GM18498 (cell line): ENCODE data around the gene FGFR3.

ENCODE experiments used
- ATAC-seq: cut with Tn5 transposase; IDR thresholded peaks from one replicate; pipeline ENCODE4 v1.9.1; 2021; ENCODE audit warnings: mild to moderate bottlenecking, moderate library complexity; ENCODE audit not compliant: unreplicated experiment

FGFR3 gene

GRCh38 chr4:1801286-1801958, 8.3 kb downstream of the FGFR3 start:
- ATAC-seq, result no peak

GRCh38 chr4:1802151-1802715, 9.1 kb downstream of the FGFR3 start:
- ATAC-seq, result no peak

DNA sequence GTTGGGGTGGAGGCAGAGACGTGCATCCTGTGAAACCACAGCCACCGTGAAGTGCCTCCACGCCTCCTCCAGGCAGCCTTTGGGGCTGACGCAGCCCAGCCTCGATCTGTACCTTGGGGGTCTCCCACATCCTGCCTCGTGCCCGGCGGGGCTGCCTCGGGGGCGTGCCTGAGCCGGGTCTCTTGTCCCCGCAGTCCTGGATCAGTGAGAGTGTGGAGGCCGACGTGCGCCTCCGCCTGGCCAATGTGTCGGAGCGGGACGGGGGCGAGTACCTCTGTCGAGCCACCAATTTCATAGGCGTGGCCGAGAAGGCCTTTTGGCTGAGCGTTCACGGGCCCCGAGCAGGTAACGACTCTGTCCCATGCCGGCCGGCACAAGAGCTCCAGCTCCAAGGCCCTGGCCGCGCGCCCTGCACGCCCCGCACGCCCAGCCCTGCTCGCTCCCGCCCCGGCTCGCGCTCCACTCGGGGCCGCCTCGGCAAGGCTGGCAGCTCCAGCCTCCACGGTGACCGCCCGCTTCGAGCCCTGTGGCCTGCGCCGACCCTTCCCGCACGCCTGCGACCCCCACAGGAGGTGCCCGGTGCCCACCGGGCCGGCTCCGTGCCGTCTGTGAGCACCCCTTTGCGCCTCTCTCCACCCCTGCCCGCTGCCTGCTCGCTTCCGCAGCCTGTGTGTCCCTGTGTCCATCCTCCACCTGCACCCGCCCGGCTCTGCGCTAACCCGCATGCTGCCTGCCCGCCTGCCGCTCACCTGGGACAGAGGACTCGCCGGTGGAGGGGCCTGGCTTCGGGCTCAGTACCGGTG, 9.8 kb downstream of the FGFR3 start:
- ATAC-seq, result no peak

DNA sequence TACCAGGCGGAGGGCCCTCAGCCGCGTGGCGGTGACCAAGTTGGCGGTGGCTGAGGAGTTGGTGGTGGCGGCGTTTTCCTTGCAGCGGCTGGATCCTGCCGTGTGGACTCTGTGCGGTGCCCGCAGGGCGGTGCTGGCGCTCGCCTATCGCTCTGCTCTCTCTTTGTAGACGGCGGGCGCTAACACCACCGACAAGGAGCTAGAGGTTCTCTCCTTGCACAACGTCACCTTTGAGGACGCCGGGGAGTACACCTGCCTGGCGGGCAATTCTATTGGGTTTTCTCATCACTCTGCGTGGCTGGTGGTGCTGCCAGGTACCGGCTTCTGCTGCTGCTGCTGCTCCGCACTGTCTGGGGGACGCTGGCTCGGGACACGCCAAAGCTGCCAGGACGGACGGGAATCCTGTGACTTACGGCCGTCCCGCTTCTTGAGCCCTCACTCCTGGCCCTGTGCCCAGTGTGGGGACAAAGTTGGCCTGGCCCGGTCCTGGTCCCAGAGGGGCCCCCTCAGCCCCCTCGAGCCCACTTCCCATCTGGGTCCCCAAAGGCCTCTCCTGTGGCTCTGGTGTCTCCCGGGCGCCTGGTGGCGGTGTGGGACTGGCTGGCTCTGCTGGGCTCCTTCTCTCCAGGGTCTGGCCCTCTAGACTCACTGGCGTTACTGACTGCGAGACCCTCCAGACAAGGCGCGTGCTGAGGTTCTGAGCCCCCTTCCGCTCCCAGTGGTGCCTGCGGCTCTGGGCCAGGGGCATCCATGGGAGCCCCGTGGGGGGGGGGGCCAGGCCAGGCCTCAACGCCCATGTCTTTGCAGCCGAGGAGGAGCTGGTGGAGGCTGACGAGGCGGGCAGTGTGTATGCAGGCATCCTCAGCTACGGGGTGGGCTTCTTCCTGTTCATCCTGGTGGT, 10.7 kb downstream of the FGFR3 start:
- ATAC-seq, result no peak

- ATAC-seq, result no peak
Observed at GRCh38 chr4:1804638-1805492, 11.8 kb downstream of the FGFR3 start.

GRCh38 chr4:1805493-1806222, 12.6 kb downstream of the FGFR3 start:
- ATAC-seq, result no peak

GRCh38 chr4:1806223-1806564, 13.1 kb downstream of the FGFR3 start:
- ATAC-seq, result no peak

- no peak for ATAC-seq
Observed at GRCh38 chr4:1806596-1807331, 13.7 kb downstream of the FGFR3 start.

GRCh38 chr4:1807332-1807777, 14.3 kb downstream of the FGFR3 start:
- no peak for ATAC-seq

- no peak for ATAC-seq
Observed at GRCh38 chr4:1808396-1808795, 15.3 kb downstream of the FGFR3 start.

DNA sequence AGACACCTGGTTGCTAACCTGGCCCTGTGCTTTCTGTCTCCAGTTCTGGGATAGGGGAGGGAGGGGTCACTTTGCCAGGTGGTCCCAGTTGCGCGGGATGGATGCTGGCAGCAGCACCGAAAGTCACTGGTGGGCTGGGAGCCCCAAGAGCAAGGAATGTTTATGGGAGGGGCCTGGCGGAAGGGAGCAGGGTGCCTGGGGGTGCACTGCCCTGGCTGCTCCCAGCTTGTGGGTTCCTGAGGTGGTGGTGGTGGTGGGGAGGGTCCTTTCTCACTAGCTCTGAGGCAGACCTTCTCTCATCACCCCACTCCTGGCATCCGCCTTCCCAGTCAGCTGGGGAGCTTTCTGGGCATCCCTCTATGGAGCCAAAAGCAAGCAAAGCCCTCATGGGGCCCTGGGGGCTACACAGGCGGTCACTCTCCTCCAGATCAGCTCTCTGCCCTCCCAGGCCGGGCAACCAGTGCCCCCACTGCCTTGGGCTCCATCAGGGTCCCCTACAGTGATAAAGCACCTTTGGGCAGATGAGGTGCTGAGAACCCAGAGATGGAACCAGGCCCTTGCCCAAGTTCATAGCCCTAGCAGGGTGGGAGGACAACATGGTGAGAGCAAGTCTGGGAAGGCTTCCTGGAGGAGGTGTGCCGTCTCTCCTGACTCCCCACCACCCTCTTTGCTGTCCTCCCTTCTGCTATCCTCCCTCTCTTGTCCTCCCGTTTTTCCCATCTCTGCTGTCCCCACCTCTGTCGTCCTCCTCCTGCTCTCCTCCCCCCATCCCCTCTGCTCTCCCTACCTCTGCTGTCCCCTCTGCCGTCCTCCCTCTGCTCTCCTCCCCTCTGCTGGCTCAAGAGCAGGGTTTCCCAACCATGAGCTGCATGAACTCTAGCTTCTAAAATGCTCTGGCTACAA, 16.0 kb downstream of the FGFR3 start:
- no peak for ATAC-seq

DNA sequence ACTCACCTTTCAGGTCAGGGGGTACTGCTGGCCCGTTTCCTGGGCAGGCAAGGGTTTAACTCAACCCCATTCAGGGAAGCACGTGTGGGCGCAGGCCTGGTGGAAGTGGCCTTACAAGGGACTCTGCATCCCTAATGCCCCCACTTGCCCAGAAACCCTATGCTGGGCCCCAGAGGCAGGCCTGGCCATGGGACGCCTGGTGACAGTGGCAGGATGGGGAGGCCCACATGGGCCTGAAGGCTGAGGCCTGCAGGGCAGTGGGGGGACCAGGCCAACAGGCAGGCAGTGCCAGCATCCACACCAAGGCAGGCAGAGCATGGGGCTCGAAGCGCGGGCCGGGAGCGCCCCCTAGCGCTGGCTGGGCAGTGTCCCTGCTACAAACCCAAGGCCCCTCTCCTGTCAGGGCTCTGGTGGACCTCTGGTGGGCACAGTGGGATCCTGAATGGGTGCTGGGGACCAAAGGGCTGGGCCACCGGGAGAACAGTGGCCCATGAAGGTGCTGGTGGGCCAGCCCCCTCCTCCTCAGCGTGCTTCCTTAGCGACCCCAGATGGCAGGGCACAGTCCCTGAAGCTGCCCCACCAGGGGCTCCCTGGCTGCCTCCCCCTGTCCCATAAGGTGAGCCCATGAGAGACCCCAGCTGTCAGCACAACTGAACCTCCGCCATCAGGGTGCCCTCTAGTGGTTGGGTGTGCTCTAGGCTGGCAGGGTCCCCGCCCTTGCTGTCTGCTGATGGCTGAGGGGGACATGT, 16.8 kb downstream of the FGFR3 start:
- ATAC-seq, result no peak

DNA sequence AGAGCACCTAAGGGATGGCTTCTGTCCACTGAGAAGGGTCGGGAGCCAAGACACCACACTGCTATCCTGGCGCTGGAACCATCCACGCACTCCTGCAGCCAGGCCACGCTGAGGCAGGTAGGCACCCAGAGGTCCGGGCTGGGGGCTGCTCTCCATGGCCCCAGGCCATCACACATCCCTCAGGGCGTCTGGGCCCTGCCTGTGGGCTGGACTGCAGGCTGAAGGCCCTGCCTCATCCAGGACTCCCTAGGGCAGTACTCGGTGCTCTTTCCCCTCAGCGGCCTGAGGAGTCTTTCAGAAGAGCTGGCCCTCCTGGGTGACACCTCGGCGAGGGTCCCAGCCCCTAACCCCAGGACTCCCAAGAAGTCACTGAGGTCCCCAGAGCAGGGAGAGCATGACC, 17.7 kb downstream of the FGFR3 start:
- ATAC-seq, result no peak

DNA sequence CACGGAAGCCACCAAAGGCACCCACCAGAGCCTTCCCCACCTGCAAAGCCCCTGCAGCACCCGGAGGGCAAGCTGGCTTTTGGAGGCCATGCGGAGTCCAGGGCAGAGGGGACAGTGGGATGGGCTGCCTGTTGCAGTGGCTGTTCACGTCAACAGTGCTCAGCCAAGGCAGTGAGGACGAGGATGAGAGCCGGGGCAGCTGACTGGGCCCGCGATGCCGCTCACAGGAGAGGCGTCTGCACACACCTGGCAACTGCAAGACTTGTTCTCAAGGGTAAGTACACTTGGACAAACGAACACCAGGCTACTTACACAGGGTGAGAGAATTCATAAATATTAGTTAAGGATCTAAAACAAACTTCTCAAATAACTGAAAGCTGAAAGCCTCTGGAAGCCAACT, 19.6 kb downstream of the FGFR3 start:
- ATAC-seq, result no peak

- ATAC-seq, result no peak
Observed at GRCh38 chr4:1813231-1813630, 20.1 kb downstream of the FGFR3 start.

GRCh38 chr4:1813915-1814314, 20.8 kb downstream of the FGFR3 start:
- ATAC-seq, result no peak

DNA sequence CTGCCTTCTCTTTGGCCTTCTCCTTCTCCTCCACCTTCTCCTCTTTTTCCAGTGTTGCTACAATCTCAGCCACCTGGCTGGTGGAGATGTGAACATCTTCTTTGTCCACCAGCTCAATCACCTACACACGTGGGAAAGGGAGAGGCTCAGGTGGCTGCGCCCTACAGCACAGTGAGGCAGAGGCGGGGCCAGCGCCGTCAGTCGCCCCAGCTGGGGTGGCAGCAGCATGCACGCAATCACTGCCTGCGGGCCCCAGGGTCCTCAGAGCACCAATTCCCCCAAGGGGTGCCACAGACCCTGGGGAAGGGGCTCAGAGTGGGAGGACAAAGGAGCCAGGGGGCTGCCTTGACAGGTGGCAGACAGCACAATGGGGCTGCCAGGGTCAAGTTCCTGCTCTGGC, 21.4 kb downstream of the FGFR3 start:
- no peak for ATAC-seq
